ENCODE data around the gene AGTPBP1. TPM values are rescaled to one million over a fixed set of nuclear protein-coding genes. Genes with fewer than 3 reads are reported as not detected.

Gene AGTPBP1
- total and polyA plus RNA-seq, 2 of the 8 experiments (the other 6 are each of a cell fraction or from before 2014, with no cell fraction given), result 13.4 to 65.2 TPM

- Histone ChIP-seq H2AFZ (ENCODE audit: low read length) (no peak overlapping the region), H2BK20ac (ENCODE audit: low read length) (no peak overlapping the region), H3K23me2 (ENCODE audit: low read depth, low read length) (no peaks in the 10 kb centered on the region), H3K27ac (ENCODE audit: low read depth, low read length) (no peak overlapping the region), H3K4ac (replicated peaks; ENCODE audit: insufficient read length, low read depth, low read length) (no peak overlapping the region), H3K27me3 (replicated peaks in 1 of 4; ENCODE audit: control insufficient read depth in 3 of 4, extremely low read depth in 1 of 4, insufficient read depth in 3 of 4, low read length in 3 of 4) (no peaks in the 10 kb centered on the region), H3K18ac (ENCODE audit: extremely low read depth, low read length) (no peak overlapping the region), H3K79me1 (ENCODE audit: low read depth, low read length) (no peaks in the 10 kb centered on the region), H3K36me3 (ENCODE audit: control insufficient read depth in 2 of 4, insufficient read depth in 4 of 4, low read length in 3 of 4) (peaks cover 0 to 7% (median 0%) of the 10 kb centered on the region in 4 experiments; a peak in 1 of 8 replicates), H4K91ac (replicated peaks; ENCODE audit: insufficient read length, low read length) (no peak overlapping the region), H3K23ac (ENCODE audit: insufficient read length) (no peak overlapping the region), H3K4me3 (ENCODE audit: extremely low read depth in 1 of 4, insufficient read depth in 2 of 4, low read depth in 3 of 4, low read length in 4 of 4) (no peak overlapping the region), H3K79me2 (ENCODE audit: control insufficient read depth in 1 of 2, insufficient read depth in 2 of 2, low read length in 2 of 2) (no peaks in the 10 kb centered on the region), H4K8ac (ENCODE audit: extremely low read depth, insufficient read depth, low read length) (no peak overlapping the region), H3K9ac (replicated peaks in 1 of 4; ENCODE audit: extremely low read depth in 1 of 4, low read depth in 3 of 4, low read length in 3 of 4) (no peak overlapping the region), H4K5ac (ENCODE audit: insufficient read length, low read depth, low read length) (no peak overlapping the region), H3K4me2 (ENCODE audit: insufficient read depth in 1 of 2, low read depth in 2 of 2, low read length in 2 of 2) (no peak overlapping the region), H3K9me3 (ENCODE audit: insufficient read depth in 2 of 2, low read depth in 1 of 2, low read length in 1 of 2) (no peaks in the 10 kb centered on the region), H2BK12ac (ENCODE audit: low read depth, low read length) (no peak overlapping the region), H3K56ac (replicated peaks; ENCODE audit: insufficient read length, low read depth, low read length) (no peak overlapping the region), H3K14ac (ENCODE audit: insufficient read length) (no peak overlapping the region), H2BK120ac (replicated peaks; ENCODE audit: low read depth, low read length) (no peak overlapping the region), H4K20me1 (replicated peaks in 1 of 2; ENCODE audit: control insufficient read depth in 1 of 2, insufficient read depth in 2 of 2, low read length in 2 of 2) (no peaks in the 10 kb centered on the region), H2BK15ac (ENCODE audit: low read length) (no peak overlapping the region), H2AK5ac (ENCODE audit: low read depth, low read length) (no peak overlapping the region), H3K4me1 (replicated peaks in 1 of 4; ENCODE audit: control insufficient read depth in 3 of 4, insufficient read depth in 4 of 4, low read length in 3 of 4) (no peaks in the 10 kb centered on the region), H2BK5ac (ENCODE audit: low read depth, low read length) (no peak overlapping the region)
- ChIA-PET CTCF (ENCODE audit: partially characterized antibody) (no interaction called here), POLR2A (ENCODE audit: partially characterized antibody) (no interaction called here)
- FAIRE-seq (no peak), DNase-seq (ENCODE audit: low read depth in 1 of 2, low spot score in 2 of 2) (no peak)
- WGBS, 2 experiments (ENCODE audit: extremely low coverage in 1 of 2, insufficient coverage in 1 of 2, insufficient read length in 1 of 2, insufficient replicate concordance in 2 of 2, low coverage in 1 of 2, low lambda C conversion rate in 2 of 2, missing lambda C conversion rate in 1 of 2), result 84% methylated on average over 1 of the region's 1 CpG; no CpG with 5 or more reads in 1 of the 2 experiments
- TF ChIP-seq MAX (IDR thresholded peaks at IDR 0.05) (no peak), RBBP5 (IDR thresholded peaks at IDR 0.05; ENCODE audit: borderline replicate concordance, low read depth, low read length) (no peak), SP1 (IDR thresholded peaks at IDR 0.05; ENCODE audit: low read depth, low read length) (no peak), GABPA (IDR thresholded peaks at IDR 0.05; ENCODE audit: borderline replicate concordance, insufficient read depth, low read length) (no peak), TCF12 (IDR thresholded peaks at IDR 0.05; ENCODE audit: low read depth, low read length) (no peak), ATF3 (IDR thresholded peaks at IDR 0.05; ENCODE audit: insufficient read depth, low read depth, low read length) (no peak), EZH2 (IDR thresholded peaks at IDR 0.05; ENCODE audit: low read depth, low read length, severe bottlenecking) (no peak)
Observed at GRCh38 chr9:85615792-85616191, 126.0 kb downstream of the AGTPBP1 start.

Data from H1 (cell line).